Glomerular endothelial cell (primary cell): ENCODE results near the gene BGN. TPM values are rescaled to one million over a fixed set of nuclear protein-coding genes. Genes with fewer than 3 reads are reported as not detected.

ENCODE experiments used
- DNase-seq: peaks from one replicate; pipeline ENCODE4 v3.0.0-alpha.2; 2011; ENCODE audit warnings: low read depth, low spot score; ENCODE audit errors: extremely low read depth
- total RNA-seq: library from RNA; depleted of rRNA; stranded (reverse); fragments of >200 nt; gene quantifications from 2 replicates; pipeline ENCODE4 v1.2.3, GENCODE V29; 2015

The BGN gene
- 5.9 and 166 TPM in 2 replicates for total RNA-seq

GRCh38 chrX:153494541-153495361 is at the start of gene BGN:
TSS of gene BGN (plus strand) at chrX:153494980. CDS start at chrX:153504632, 9,652 bp downstream.
- no peak for DNase-seq

- DNase-seq: no peak
These were observed 49.5 kb upstream of the BGN start for GRCh38 chrX:153445106-153445855.

- no peak for DNase-seq
These were observed 48.7 kb upstream of the BGN start, which contains the start of gene TREX2 for GRCh38 chrX:153445856-153446635. TSS of gene TREX2 (minus strand) at chrX:153446056. CDS start at chrX:153445430, 626 bp downstream.

DNA sequence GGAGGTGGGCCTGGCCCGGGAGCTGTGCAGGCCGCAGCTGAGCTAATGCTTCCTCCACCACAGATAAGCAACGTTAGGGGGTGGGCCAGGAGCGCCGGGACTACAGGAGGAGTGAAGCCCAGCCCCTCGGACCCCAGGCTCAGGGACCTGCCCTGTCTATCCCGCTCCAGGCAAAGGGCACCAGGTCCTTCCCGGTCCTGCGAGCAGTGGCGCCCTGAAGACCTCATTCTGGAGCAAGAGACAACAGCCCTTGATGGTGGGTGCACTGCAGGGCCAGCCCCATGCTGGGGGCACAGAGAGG is 48.2 kb upstream of the BGN start:
- DNase-seq: no peak

- DNase-seq: no peak
These were observed 47.7 kb upstream of the BGN start for GRCh38 chrX:153446950-153447580.

- DNase-seq: no peak
These were observed 47.2 kb upstream of the BGN start for GRCh38 chrX:153447581-153447960.

- no peak for DNase-seq
These were observed 46.0 kb upstream of the BGN start for GRCh38 chrX:153448556-153449367.

GRCh38 chrX:153449368-153450113 is 45.2 kb upstream of the BGN start:
- no peak for DNase-seq

- no peak for DNase-seq
These were observed 44.4 kb upstream of the BGN start for GRCh38 chrX:153450114-153450948.

- DNase-seq: no peak
These were observed 43.9 kb upstream of the BGN start for GRCh38 chrX:153450949-153451277.

GRCh38 chrX:153454901-153455550 is 39.8 kb upstream of the BGN start:
- no peak for DNase-seq

GRCh38 chrX:153455571-153455970 is 39.2 kb upstream of the BGN start:
- no peak for DNase-seq

DNA sequence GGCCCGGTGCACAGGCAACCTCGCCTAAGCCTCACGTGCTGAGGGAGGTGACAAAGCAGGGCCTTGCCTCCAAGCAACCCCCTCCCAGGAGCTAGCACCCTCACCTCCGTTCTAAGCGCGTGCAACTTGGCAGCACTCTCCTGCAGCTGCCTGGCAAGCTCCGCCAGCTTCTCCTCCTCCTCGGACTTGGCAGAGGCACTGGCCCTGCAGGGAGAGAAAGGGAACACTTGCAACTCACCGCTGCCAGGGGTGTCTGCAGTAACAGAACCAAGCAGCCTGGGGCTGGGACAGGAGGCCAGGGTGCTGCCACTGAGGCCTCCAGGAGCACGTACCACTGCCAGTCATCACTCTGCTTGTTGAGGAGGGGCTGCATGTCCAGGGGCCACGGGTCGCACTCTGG is 38.6 kb upstream of the BGN start:
- no peak for DNase-seq

DNA sequence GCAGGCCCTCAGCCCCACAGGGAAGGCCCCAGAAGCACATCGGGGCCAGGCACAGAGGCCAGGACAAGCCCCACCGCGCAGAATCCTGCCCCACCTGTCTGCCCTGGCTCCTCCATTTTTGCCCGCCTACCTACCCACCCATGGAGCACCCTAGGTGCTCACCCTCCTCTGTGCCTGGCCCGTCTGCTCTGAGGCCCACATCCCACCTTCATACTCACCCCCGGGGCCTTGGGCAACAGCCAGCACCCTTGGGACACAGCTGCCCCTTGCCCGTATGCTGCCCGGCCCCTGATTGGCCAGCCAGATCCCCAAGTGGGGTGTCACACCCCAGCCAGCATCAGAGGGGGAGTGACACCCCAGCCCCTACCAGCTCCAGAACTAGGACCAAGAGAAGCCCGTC is 38.1 kb upstream of the BGN start:
- no peak for DNase-seq

- DNase-seq: no peak
These were observed 37.5 kb upstream of the BGN start for GRCh38 chrX:153457136-153457825.

GRCh38 chrX:153457827-153458466 is 36.8 kb upstream of the BGN start:
- DNase-seq: no peak

DNA sequence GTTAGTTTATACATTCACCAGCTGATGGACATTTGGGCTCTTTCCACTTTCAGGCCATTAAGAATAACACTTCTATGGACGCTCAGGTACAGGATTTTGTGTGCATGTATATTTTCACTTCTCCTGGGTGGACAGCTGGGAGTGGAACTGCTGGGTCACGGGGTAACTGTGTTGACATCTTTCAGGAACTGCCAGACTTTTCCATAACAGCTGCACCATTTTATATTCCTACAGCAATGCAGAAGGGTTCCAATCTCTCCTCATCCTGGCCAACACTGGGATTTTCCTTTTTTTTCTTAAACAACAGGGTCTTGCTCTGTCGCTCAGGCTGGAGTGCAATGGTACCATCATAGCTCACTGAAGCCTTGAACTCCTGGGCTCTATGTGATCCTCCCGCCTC is 36.3 kb upstream of the BGN start:
- DNase-seq: no peak
